Colonic mucosa (tissue), 4 donors: ENCODE measurements around the gene KRT79. TPM values are rescaled to one million over a fixed set of nuclear protein-coding genes. Genes with fewer than 3 reads are reported as not detected.

Experiments
- DNase-seq: peaks from one replicate; pipeline ENCODE4 v3.0.0-alpha.2; 2020
- H3K27ac ChIP-seq: fragments of 200-600 bp; one replicate; pipeline ENCODE4 v1.8.0; 2021
- H3K27me3 ChIP-seq: fragments of 200-600 bp; one replicate; pipeline ENCODE4 v1.8.0; 2021
- H3K36me3 ChIP-seq: fragments of 200-600 bp; one replicate; pipeline ENCODE4 v1.8.0; 2021
- H3K4me1 ChIP-seq: fragments of 200-600 bp; one replicate; pipeline ENCODE4 v1.8.0; 2021; ENCODE audit warnings: mild to moderate bottlenecking
- H3K4me3 ChIP-seq: fragments of 200-600 bp; one replicate; pipeline ENCODE4 v1.8.0; 2021
- H3K9ac ChIP-seq, 2 donors: one replicate each; pipeline ENCODE4 v1.7.0; 2013; ENCODE audit warnings: control low read depth in 2 of 2, low read depth in 2 of 2, low read length in 2 of 2
- H3K9me3 ChIP-seq: fragments of 200-600 bp; one replicate; pipeline ENCODE4 v1.8.0; 2021
- intact Hi-C: fragments of 100-400 bp; cut with DNase I; formaldehyde crosslinking; loops from one replicate; pipeline ENCODE4 v1.14.1; 2022
- total RNA-seq, 2 donors: library from RNA; stranded (reverse); fragmentation: NEBNext Ultra II Directional in 1 of 2; extraction: Animal tissue kit (Norgen Biotek cat#: 25700) in 1 of 2; gene quantifications; one replicate each; pipeline ENCODE4 v1.2.1, GENCODE V29; 2021
- TF ChIP-seq, protein P1 (sequence below): fragments of 200-600 bp; IDR thresholded peaks from one replicate; pipeline ENCODE4 v1.8.0; 2022; ENCODE audit warnings: antibody characterized with exemption, mild to moderate bottlenecking
- donor health status: healthy.
- donor health status: DM: no; HTN: no; CAD: no.
- donor health status: DM: no; HTN: no; CAD: no.

Gene KRT79
- total RNA-seq, 2 donors from 2014 or later: not detected

DNA sequence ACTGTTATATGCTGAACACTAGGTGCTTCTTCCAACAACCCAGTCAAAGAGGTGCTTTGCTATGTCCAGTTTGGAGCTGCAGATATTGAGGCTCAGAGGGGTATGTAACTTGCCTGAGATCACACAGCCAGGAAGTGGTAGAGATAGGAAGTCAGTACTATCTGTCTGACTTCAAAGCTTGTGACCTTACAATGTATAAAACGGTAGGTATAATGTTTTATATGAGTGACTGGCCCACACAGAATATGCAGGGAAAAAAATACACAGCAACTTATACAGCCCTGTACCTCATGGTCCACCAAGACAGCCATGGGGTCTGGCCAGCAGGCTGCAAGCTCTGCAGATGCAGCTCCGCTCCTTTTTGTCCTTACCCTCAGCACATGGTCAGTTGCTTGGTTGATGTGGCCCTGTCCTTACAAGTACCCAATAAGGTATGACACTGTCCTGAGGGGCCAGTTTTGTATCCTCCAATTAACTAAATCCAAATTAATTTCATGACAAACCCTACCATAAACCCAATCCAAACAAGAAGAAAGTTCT lies 16.3 kb downstream of the KRT79 start:
- Histone ChIP-seq H3K9ac (no peak overlapping the region), H3K9me3 (no peaks in the 10 kb centered on the region)

DNA sequence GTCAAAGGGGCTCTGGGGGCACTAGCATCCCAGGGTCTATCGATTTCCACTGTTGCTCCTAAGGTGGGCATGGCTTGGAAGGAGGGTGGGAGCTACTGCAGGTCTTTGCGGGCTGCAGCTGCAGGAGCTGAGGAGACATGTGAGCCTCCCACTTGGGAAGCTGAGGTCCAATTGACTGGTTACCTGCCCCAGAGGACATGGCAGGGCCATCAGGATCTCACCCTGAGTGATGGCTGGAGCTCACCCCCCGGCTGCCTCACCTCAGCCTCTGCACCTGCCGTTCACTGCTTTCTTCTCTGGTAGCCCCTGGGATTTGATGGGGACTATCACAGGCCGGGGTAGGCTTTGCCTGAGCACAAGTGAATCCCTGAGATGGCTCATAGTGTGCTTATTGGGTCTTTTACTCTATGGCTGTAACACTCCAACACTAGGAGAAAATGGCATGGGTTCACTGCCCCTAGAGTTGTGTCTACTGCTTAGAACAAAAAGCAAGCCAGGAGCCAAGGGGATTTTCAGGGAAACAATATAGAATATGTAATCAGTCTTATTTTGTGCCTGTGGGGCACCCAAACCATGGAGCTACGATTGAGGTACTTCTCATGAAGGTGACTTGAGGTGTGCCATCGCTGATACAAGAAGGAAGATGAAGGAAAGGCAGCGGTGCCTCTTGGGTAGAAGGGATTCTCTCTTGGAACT lies 17.0 kb downstream of the KRT79 start:
- DNase-seq: no peak

More for the DNA sequence above, 16.3 kb downstream of the KRT79 start:
- Histone ChIP-seq H3K36me3 (no peaks in the 10 kb centered on the region), H3K4me3 (no peak overlapping the region), H3K27ac (no peak overlapping the region), H3K4me1 (no peaks in the 10 kb centered on the region), H3K27me3 (no peaks in the 10 kb centered on the region)
- DNase-seq: no peak
- TF ChIP-seq, protein P1, sequence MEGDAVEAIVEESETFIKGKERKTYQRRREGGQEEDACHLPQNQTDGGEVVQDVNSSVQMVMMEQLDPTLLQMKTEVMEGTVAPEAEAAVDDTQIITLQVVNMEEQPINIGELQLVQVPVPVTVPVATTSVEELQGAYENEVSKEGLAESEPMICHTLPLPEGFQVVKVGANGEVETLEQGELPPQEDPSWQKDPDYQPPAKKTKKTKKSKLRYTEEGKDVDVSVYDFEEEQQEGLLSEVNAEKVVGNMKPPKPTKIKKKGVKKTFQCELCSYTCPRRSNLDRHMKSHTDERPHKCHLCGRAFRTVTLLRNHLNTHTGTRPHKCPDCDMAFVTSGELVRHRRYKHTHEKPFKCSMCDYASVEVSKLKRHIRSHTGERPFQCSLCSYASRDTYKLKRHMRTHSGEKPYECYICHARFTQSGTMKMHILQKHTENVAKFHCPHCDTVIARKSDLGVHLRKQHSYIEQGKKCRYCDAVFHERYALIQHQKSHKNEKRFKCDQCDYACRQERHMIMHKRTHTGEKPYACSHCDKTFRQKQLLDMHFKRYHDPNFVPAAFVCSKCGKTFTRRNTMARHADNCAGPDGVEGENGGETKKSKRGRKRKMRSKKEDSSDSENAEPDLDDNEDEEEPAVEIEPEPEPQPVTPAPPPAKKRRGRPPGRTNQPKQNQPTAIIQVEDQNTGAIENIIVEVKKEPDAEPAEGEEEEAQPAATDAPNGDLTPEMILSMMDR: no peak
- intact Hi-C loops: no loop called here

GRCh38 chr12:52815676-52816588 lies 18.2 kb downstream of the KRT79 start:
- Histone ChIP-seq H3K4me1 (no peaks in the 10 kb centered on the region), H3K27ac (no peak overlapping the region), H3K9ac (no peak overlapping the region), H3K4me3 (no peak overlapping the region), H3K9me3 (no peaks in the 10 kb centered on the region), H3K27me3 (no peaks in the 10 kb centered on the region), H3K36me3 (no peaks in the 10 kb centered on the region)
- intact Hi-C loops: no loop called here
- TF ChIP-seq, protein P1: no peak
- no peak for DNase-seq

More for the DNA sequence above, 17.0 kb downstream of the KRT79 start:
- TF ChIP-seq, protein P1: no peak
- H3K27me3 ChIP-seq: no peaks in the 10 kb centered on the region
- H3K4me3 ChIP-seq: no peak overlapping the region
- H3K36me3 ChIP-seq: no peaks in the 10 kb centered on the region
- intact Hi-C loops: no loop called here
- no peaks in the 10 kb centered on the region for H3K4me1 ChIP-seq
- H3K9ac ChIP-seq: no peak overlapping the region
- no peak overlapping the region for H3K27ac ChIP-seq
- H3K9me3 ChIP-seq: no peaks in the 10 kb centered on the region

GRCh38 chr12:52815161-52815560 lies 18.9 kb downstream of the KRT79 start:
- intact Hi-C loops: no loop called here

DNA sequence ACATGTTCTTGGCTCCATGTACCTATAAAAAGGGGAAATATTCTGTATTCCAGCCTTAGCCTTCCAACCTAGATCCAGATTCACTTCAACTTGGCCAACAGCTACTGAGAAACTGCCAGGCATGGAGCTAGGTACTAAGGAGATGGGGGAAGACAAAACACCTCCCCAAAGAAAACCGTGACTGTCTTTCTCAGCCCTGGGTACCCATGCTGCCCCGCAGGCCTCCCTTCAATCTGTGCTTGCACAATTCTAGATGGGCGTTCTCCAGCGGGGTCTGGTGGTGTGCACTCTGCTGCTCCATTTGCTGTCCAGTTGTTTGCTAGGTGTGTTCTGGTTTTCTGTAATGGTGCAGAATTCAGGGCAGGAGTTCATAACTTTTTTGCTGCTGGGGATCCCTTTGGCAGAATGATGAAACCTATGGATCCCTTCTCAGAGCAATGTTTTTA lies 19.4 kb downstream of the KRT79 start:
- Histone ChIP-seq H3K9ac (no peak overlapping the region), H3K27ac (no peak overlapping the region), H3K4me3 (no peak overlapping the region), H3K9me3 (no peaks in the 10 kb centered on the region), H3K36me3 (no peaks in the 10 kb centered on the region), H3K27me3 (no peaks in the 10 kb centered on the region), H3K4me1 (no peaks in the 10 kb centered on the region)
- TF ChIP-seq, protein P1: no peak
- intact Hi-C loops: no loop called here
- DNase-seq: no peak

More at GRCh38 chr12:52815161-52815560, 18.9 kb downstream of the KRT79 start:
- no peak for DNase-seq
- H3K27me3 ChIP-seq: no peaks in the 10 kb centered on the region
- TF ChIP-seq, protein P1: no peak
- no peak overlapping the region for H3K27ac ChIP-seq
- H3K36me3 ChIP-seq: no peaks in the 10 kb centered on the region
- H3K4me1 ChIP-seq: no peaks in the 10 kb centered on the region
- no peak overlapping the region for H3K4me3 ChIP-seq
- H3K9ac ChIP-seq: no peak overlapping the region
- H3K9me3 ChIP-seq: no peaks in the 10 kb centered on the region
